GM23248 (cell line): ENCODE data around the gene POP7. TPM values are rescaled to one million over a fixed set of nuclear protein-coding genes. Genes with fewer than 3 reads are reported as not detected.
A peak's percentile ranks its signal among the peaks of the same experiment; 100 is the strongest.
"Not testable (repeated sequence)": the region's sequence is repeated elsewhere in the genome, so short reads cannot be mapped to it uniquely, and the experiment has no call there.

ENCODE experiments used
- DNase-seq: peaks from one replicate; pipeline ENCODE4 v3.0.0-alpha.2; 2015
- H2AFZ ChIP-seq: fragments of 200-600 bp; sonication (generic); 2 replicates; pipeline ENCODE4 v1.6.1; 2016; ENCODE audit warnings: antibody characterized with exemption
- H3F3A ChIP-seq: fragments of 200-600 bp; sonication (generic); 2 replicates; pipeline ENCODE4 v1.6.1; 2016; ENCODE audit warnings: mild to moderate bottlenecking, antibody characterized with exemption, mixed run types; ENCODE audit not compliant: insufficient read depth
- H3K27ac ChIP-seq: fragments of 200-600 bp; sonication (generic); 2 replicates; pipeline ENCODE4 v1.5.1; 2016; ENCODE audit warnings: mild to moderate bottlenecking
- H3K27me3 ChIP-seq: fragments of 200-600 bp; sonication (generic); replicated peaks from 2 replicates; pipeline ENCODE4 v1.6.1; 2016; ENCODE audit warnings: mild to moderate bottlenecking; ENCODE audit not compliant: insufficient read depth
- H3K36me3 ChIP-seq: fragments of 200-600 bp; sonication (generic); 2 replicates; pipeline ENCODE4 v1.6.1; 2016; ENCODE audit warnings: low read depth, mild to moderate bottlenecking
- H3K4me1 ChIP-seq: fragments of 200-600 bp; sonication (generic); 2 replicates; pipeline ENCODE4 v1.6.1; 2016; ENCODE audit warnings: mild to moderate bottlenecking; ENCODE audit not compliant: insufficient read depth
- H3K4me2 ChIP-seq: fragments of 200-600 bp; sonication (generic); one replicate; pipeline ENCODE4 v1.6.1; 2016; ENCODE audit warnings: mild to moderate bottlenecking; ENCODE audit not compliant: unreplicated experiment
- H3K4me3 ChIP-seq: fragments of 200-600 bp; sonication (generic); 2 replicates; pipeline ENCODE4 v1.5.1; 2016; ENCODE audit warnings: mild to moderate bottlenecking
- H3K79me2 ChIP-seq: fragments of 200-600 bp; sonication (generic); 2 replicates; pipeline ENCODE4 v1.6.1; 2016; ENCODE audit warnings: mild to moderate bottlenecking; ENCODE audit not compliant: insufficient read depth
- H3K9ac ChIP-seq: fragments of 200-600 bp; sonication (generic); 2 replicates; pipeline ENCODE4 v1.6.1; 2016; ENCODE audit warnings: mild to moderate bottlenecking
- H3K9me2 ChIP-seq: fragments of 200-600 bp; sonication (generic); 2 replicates; pipeline ENCODE4 v1.6.1; 2016; ENCODE audit warnings: mixed run types, mild to moderate bottlenecking, moderate library complexity; ENCODE audit not compliant: insufficient read depth
- H3K9me3 ChIP-seq: fragments of 200-600 bp; sonication (generic); one replicate; pipeline ENCODE4 v1.6.1; 2017; ENCODE audit warnings: low read depth
- H4K20me1 ChIP-seq: fragments of 200-600 bp; sonication (generic); 2 replicates; pipeline ENCODE4 v1.6.0; 2016; ENCODE audit not compliant: insufficient read depth
- EZH2 ChIP-seq: fragments of 200-600 bp; sonication (generic); IDR thresholded peaks from 2 replicates; pipeline ENCODE4 v1.6.1; 2018; ENCODE audit warnings: antibody characterized with exemption, mild to moderate bottlenecking; ENCODE audit not compliant: insufficient read depth, poor library complexity, severe bottlenecking
- EZH2phosphoT487 ChIP-seq: fragments of 200-600 bp; sonication (generic); IDR thresholded peaks from 2 replicates; pipeline ENCODE4 v1.6.1; 2018; ENCODE audit warnings: antibody characterized with exemption, moderate library complexity, mild to moderate bottlenecking, low read depth; ENCODE audit not compliant: insufficient read depth
- WGBS, 2 experiments: methylation state at CpG; one replicate each; pipeline ENCODE4 v1.1.6; 2015 to 2017; ENCODE audit warnings: low lambda C conversion rate in 2 of 2, low coverage in 1 of 2; ENCODE audit errors: missing lambda C conversion rate in 2 of 2; 5-methylcytosine and 5-hydroxymethylcytosine counted together
- in situ Hi-C: fragments of 300-500 bp; cut with MboI; formaldehyde crosslinking; loops from 2 replicates; pipeline ENCODE4 v1.15.0; 2020
- polyA plus RNA-seq: library from polyadenylated mRNA; unstranded; fragments of >200 nt; fragmentation: Nextera tagmentation; extraction: Ambion mirVana; gene quantifications from 2 replicates; pipeline ENCODE4 v1.2.1, GENCODE V29; 2016
- total RNA-seq: library from RNA; depleted of rRNA; stranded (reverse); fragments of >200 nt; shearing (Covaris generic); gene quantifications from 2 replicates; pipeline ENCODE4 v1.2.3, GENCODE V29; 2014

POP7 gene
- total and polyA plus RNA-seq, 2 experiments from 2014 or later, result 31.3 to 63.4 TPM

DNA sequence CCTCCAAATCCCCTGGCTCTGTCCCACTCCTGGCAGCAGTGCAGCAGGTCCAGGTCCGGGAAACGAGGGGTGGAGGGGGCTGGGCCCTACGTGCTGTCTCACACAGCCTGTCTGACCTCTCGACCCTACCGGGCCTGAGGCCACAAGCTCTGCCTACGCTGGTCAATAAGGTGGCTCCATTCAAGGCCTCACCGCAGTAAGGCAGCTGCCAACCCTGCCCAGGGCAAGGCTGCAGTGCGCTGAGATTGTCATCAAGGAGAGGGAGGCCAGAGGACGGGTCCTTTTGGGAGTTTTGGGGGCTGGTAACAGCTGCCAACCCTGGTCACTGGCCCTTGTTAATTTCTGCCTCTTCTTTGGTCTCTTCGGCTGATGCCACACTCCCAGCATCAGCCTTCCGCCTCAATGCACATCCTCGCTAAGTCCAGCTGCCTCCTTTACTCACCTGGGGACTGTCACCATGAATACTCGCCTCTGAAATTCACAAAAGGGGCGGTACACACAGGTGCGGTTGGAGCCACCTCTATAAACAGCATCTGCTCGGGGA is 17.9 kb downstream of the POP7 start:
- DNase-seq, result no peak
- in situ Hi-C loops, result no loop called here
- peaks cover 33% of the 10 kb centered on the region for H3F3A ChIP-seq

DNA sequence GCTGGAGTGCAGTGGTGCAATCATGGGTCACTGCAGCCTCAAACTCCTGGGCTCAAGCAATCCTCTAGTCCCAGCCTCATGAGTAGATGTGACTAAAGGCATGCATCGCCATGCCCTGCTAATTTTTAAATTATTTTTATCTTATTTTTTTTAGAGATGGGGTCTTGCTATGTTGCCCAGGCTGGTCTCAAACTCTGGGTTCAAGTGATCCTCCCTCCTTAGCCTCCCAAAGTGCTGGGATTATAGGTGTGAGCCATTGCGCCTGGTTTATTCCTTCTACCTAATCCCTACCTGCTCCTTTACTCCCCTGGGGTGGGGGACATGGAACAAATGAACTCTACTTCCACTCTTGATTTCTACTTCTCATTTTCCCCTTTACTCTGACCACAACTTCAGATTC is 18.4 kb downstream of the POP7 start:
- Histone ChIP-seq H3F3A (peaks cover 33% of the 10 kb centered on the region), H3K4me1 (peaks cover 24% of the 10 kb centered on the region), H3K27me3 (peaks cover 27% of the 10 kb centered on the region)
- H3K9me2 ChIP-seq, H3K4me3 ChIP-seq, H3K27ac ChIP-seq, H3K4me2 ChIP-seq, H3K9me3 ChIP-seq, DNase-seq, H3K9ac ChIP-seq, H2AFZ ChIP-seq, H3K36me3 ChIP-seq, H4K20me1 ChIP-seq, in situ Hi-C loops, H3K79me2 ChIP-seq: not testable (repeated sequence)
- 87 to 88% methylated on average over 2 of the region's 2 CpGs for WGBS, 2 experiments

More for the DNA sequence above, 17.9 kb downstream of the POP7 start:
- Histone ChIP-seq H3K4me1 (peaks cover 24% of the 10 kb centered on the region), H3K4me3 (no peak overlapping the region), H3K27ac (no peak overlapping the region), H2AFZ (no peak overlapping the region), H3K9ac (no peak overlapping the region), H3K27me3 (peaks cover 27% of the 10 kb centered on the region), H3K4me2 (no peak overlapping the region), H3K36me3 (no peaks in the 10 kb centered on the region), H4K20me1 (no peaks in the 10 kb centered on the region), H3K9me3 (no peaks in the 10 kb centered on the region), H3K9me2 (no peaks in the 10 kb centered on the region), H3K79me2 (no peaks in the 10 kb centered on the region)
- WGBS, 2 experiments, result 69 to 71% methylated on average over 16 of the region's 16 CpGs
- TF ChIP-seq EZH2phosphoT487 (no peak), EZH2 (no peak)

DNA sequence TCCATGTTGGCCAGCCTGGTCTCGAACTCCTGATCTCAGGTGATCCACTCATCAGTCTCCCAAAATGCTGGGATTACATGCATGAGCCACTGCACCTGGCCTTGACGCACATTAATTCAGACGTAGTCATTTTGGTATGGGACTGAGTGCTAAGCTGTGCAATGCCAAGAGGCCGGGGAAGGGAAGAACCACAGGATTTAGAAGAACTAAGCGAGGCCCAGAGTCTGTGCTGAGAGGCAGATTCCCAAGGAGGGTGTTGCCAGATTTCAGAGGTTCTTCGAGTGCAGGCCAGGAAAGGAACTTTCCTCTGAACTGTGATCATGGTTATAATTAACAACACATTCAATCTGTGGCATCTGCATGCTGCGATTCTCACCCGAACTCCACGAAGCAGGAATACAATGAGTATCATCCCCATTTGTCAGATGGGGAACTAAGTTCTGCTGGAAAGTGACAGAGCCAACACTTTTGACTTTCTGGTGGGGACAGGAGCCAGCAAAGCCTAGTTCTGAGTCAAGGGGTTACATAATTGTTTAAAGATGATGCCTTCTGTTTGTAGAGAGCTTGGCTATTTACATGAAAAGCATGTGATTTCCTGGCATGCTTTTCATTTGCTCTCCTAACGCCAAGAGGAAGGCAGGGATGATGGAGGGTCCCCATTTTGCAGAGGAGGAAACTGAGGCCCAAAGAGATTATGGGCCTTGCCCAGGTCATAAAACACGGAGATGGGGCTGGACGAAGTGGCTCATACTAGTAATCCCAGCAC is 21.3 kb downstream of the POP7 start:
- Histone ChIP-seq H3K36me3 (no peaks in the 10 kb centered on the region), H3K4me2 (peak overlapping the region; percentile 90), H3K9me3 (no peaks in the 10 kb centered on the region), H3K9me2 (no peaks in the 10 kb centered on the region), H3F3A (peaks cover 33% of the 10 kb centered on the region), H3K9ac (peak overlapping the region; percentile 65; the same call in 1 of the 2 replicates), H3K4me1 (peaks cover 19% of the 10 kb centered on the region), H4K20me1 (no peaks in the 10 kb centered on the region), H3K27me3 (no peaks in the 10 kb centered on the region), H3K27ac (peak overlapping the region; percentile 78), H3K4me3 (no peak overlapping the region), H3K79me2 (no peaks in the 10 kb centered on the region), H2AFZ (0 out of 2 replicates have a peak overlapping the region, but pooled peaks have one; percentile 8)
- in situ Hi-C loops, result no loop called here
- 21 to 25% methylated on average over 12 of the region's 12 CpGs for WGBS, 2 experiments
- DNase-seq, result peak; percentile 93
- TF ChIP-seq EZH2, result no peak

DNA sequence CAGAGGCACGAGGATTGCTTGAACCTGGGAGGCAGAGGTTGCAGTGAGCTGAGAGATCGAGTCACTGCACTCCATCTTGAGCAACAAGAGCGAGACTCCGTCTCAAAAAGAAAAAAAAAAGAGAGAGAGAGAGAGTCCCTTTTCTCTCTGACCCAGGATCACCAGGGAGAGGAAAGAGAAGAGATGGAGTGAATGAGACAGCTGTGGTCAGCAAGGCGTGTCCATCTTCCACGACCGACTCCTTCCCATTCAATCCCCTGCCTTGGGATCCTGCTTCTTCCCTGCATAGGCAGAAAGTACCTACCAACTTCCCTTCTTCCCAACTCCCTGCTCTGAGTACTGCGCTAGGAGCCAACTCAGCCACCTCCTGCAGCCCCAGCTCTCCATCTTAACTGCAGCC is 22.3 kb downstream of the POP7 start:
- H3K9ac ChIP-seq, result no peak overlapping the region
- H3K4me2 ChIP-seq, result no peak overlapping the region
- 87 to 90% methylated on average over 8 of the region's 8 CpGs for WGBS, 2 experiments
- in situ Hi-C loops, result no loop called here
- DNase-seq, result no peak
- no peak for TF ChIP-seq EZH2phosphoT487
- TF ChIP-seq EZH2, result no peak
- no peaks in the 10 kb centered on the region for H3K9me2 ChIP-seq
- H3K79me2 ChIP-seq, result no peaks in the 10 kb centered on the region
- no peaks in the 10 kb centered on the region for H4K20me1 ChIP-seq
- no peak overlapping the region for H3K4me3 ChIP-seq
- H2AFZ ChIP-seq, result no peak overlapping the region
- no peaks in the 10 kb centered on the region for H3K27me3 ChIP-seq
- no peak overlapping the region for H3K27ac ChIP-seq
- no peaks in the 10 kb centered on the region for H3K9me3 ChIP-seq
- H3K4me1 ChIP-seq, result peaks cover 19% of the 10 kb centered on the region
- H3K36me3 ChIP-seq, result no peaks in the 10 kb centered on the region
- peaks cover 33% of the 10 kb centered on the region for H3F3A ChIP-seq
